Thyroid gland (tissue), 4 donors: ENCODE measurements around the gene RIC1.

Source experiments
- CTCF ChIP-seq, 6 experiments: fragments of 200-600 bp in 3 of 6; fragments of 450-650 bp in 3 of 6; sonication (generic) in 3 of 6; IDR thresholded peaks; one replicate each; pipeline ENCODE4 v1.5.1; 2016 to 2019; ENCODE audit warnings: antibody characterized with exemption in 6 of 6, mild to moderate bottlenecking in 2 of 6, inconsistent platforms in 1 of 6, moderate library complexity in 1 of 6
- POLR2A ChIP-seq, 2 donors: fragments of 450-650 bp; IDR thresholded peaks; one replicate each; pipeline ENCODE4 v1.6.1; 2017; ENCODE audit warnings: antibody characterized with exemption in 2 of 2, mild to moderate bottlenecking in 2 of 2, moderate library complexity in 1 of 2

GRCh38 chr9:5718296-5719032 lies 89.6 kb downstream of the RIC1 start:
- no peak for TF ChIP-seq CTCF (IDR thresholded peaks at IDR 0.05)
- TF ChIP-seq POLR2A (IDR thresholded peaks at IDR 0.05), result no peak
